GM18909 (cell line): ENCODE results near the gene SLC25A4.
"Not testable (repeated sequence)": the region's sequence is repeated elsewhere in the genome, so short reads cannot be mapped to it uniquely, and the experiment has no call there.

Source experiments
- ATAC-seq: cut with Tn5 transposase; IDR thresholded peaks from one replicate; pipeline ENCODE4 v1.9.1; 2021; ENCODE audit warnings: mild to moderate bottlenecking; ENCODE audit not compliant: unreplicated experiment, poor library complexity

SLC25A4 gene

GRCh38 chr4:185142912-185143600 is at the start of gene SLC25A4:
Gene SLC25A4 (plus strand): TSS chr4:185143266. CDS start chr4:185143373, 107 bp downstream.
- peak; percentile 97 for ATAC-seq

- no peak for ATAC-seq
Measured at GRCh38 chr4:185093603-185094002, 49.5 kb upstream of the SLC25A4 start.

GRCh38 chr4:185096032-185096653 is 46.9 kb upstream of the SLC25A4 start:
- ATAC-seq = no peak

GRCh38 chr4:185098474-185098873 is 44.6 kb upstream of the SLC25A4 start:
- no peak for ATAC-seq

- no peak for ATAC-seq
Measured at GRCh38 chr4:185099024-185099682, 43.9 kb upstream of the SLC25A4 start.

- no peak for ATAC-seq
Measured at GRCh38 chr4:185099940-185100339, 43.1 kb upstream of the SLC25A4 start.

- no peak for ATAC-seq
Measured at GRCh38 chr4:185100423-185100822, 42.6 kb upstream of the SLC25A4 start.

GRCh38 chr4:185101354-185101890 is 41.6 kb upstream of the SLC25A4 start:
- ATAC-seq = no peak

GRCh38 chr4:185104733-185105132 is 38.3 kb upstream of the SLC25A4 start:
- no peak for ATAC-seq

GRCh38 chr4:185106353-185106752 is 36.7 kb upstream of the SLC25A4 start:
- ATAC-seq = no peak

- ATAC-seq = not testable (repeated sequence)
Measured at GRCh38 chr4:185107574-185107973, 35.5 kb upstream of the SLC25A4 start.

- no peak for ATAC-seq
Measured at GRCh38 chr4:185108185-185108584, 34.9 kb upstream of the SLC25A4 start.

GRCh38 chr4:185108669-185109068 is 34.4 kb upstream of the SLC25A4 start:
- ATAC-seq = no peak

GRCh38 chr4:185109736-185110135 is 33.3 kb upstream of the SLC25A4 start:
- ATAC-seq = no peak

GRCh38 chr4:185110375-185110823 is 32.7 kb upstream of the SLC25A4 start:
- no peak for ATAC-seq

- no peak for ATAC-seq
Measured at GRCh38 chr4:185112104-185112503, 31.0 kb upstream of the SLC25A4 start.

GRCh38 chr4:185113340-185113739 is 29.7 kb upstream of the SLC25A4 start:
- no peak for ATAC-seq

GRCh38 chr4:185115827-185116232 is 27.2 kb upstream of the SLC25A4 start:
- ATAC-seq = no peak

GRCh38 chr4:185117300-185117934 is 25.6 kb upstream of the SLC25A4 start:
- no peak for ATAC-seq

- no peak for ATAC-seq
Measured at GRCh38 chr4:185118876-185119275, 24.2 kb upstream of the SLC25A4 start.

- not testable (repeated sequence) for ATAC-seq
Measured at GRCh38 chr4:185119467-185119866, 23.6 kb upstream of the SLC25A4 start.
